H1 (cell line): Measurements from ENCODE around the gene GINS2. TPM values are rescaled to one million over a fixed set of nuclear protein-coding genes. Genes with fewer than 3 reads are reported as not detected.

Source experiments
- CTCF ChIA-PET: fragments of 300-600 bp; sonication (Branson Sonifier 250); formaldehyde crosslinking; loops from one replicate; lab custom pipeline; 2021; ENCODE audit not compliant: partially characterized antibody; lab: Charles Lee
- POLR2A ChIA-PET: fragments of 300-600 bp; sonication (Branson Sonifier 250); formaldehyde crosslinking; loops from one replicate; lab custom pipeline; 2021; ENCODE audit warnings: inconsistent platforms; ENCODE audit not compliant: partially characterized antibody; lab: Charles Lee
- DNase-seq, 2 experiments: peaks; one replicate each; pipeline versions ENCODE4 v3.0.0 to v3.0.0-alpha.2; 2010 to 2022; ENCODE audit warnings: low spot score in 2 of 2, low read depth in 1 of 2, mixed read lengths in 1 of 2
- FAIRE-seq: peaks from 2 replicates; lab custom pipeline; 2011; peaks lifted over from hg19 to GRCh38; lab: Jason Lieb, UNC
- H2AFZ ChIP-seq: 2 replicates; pipeline ENCODE4 v1.8.1; 2012; ENCODE audit warnings: low read length, inconsistent platforms
- H2AK5ac ChIP-seq: 2 replicates; pipeline ENCODE4 v1.6.1; 2013; ENCODE audit warnings: low read depth, low read length
- H2BK120ac ChIP-seq: replicated peaks from 2 replicates; pipeline ENCODE3; 2013; ENCODE audit warnings: low read depth, low read length, inconsistent platforms
- H2BK12ac ChIP-seq: 2 replicates; pipeline ENCODE4 v1.6.1; 2013; ENCODE audit warnings: low read depth, low read length
- H2BK15ac ChIP-seq: 2 replicates; pipeline ENCODE4 v1.6.1; 2013; ENCODE audit warnings: low read length
- H2BK20ac ChIP-seq: 2 replicates; pipeline ENCODE4 v1.6.1; 2013; ENCODE audit warnings: low read length
- H2BK5ac ChIP-seq: 2 replicates; pipeline ENCODE4 v1.6.1; 2013; ENCODE audit warnings: low read depth, low read length
- H3K14ac ChIP-seq: 2 replicates; pipeline ENCODE4 v1.6.1; 2013; ENCODE audit warnings: inconsistent platforms; ENCODE audit not compliant: insufficient read length
- H3K18ac ChIP-seq: 2 replicates; pipeline ENCODE4 v1.6.1; 2013; ENCODE audit warnings: low read length; ENCODE audit errors: extremely low read depth
- H3K23ac ChIP-seq: 2 replicates; pipeline ENCODE4 v1.6.1; 2013; ENCODE audit warnings: inconsistent platforms; ENCODE audit not compliant: insufficient read length
- H3K23me2 ChIP-seq: 2 replicates; pipeline ENCODE4 v1.6.1; 2013; ENCODE audit warnings: low read depth, low read length
- H3K27ac ChIP-seq: 2 replicates; pipeline ENCODE4 v1.6.1; 2011; ENCODE audit warnings: low read depth, low read length, inconsistent platforms
- H3K27me3 ChIP-seq, 4 experiments: replicated peaks in 1 of 4; 1 replicate in 1 of 4; 2 replicates in 3 of 4; pipeline versions ENCODE4 v1.6.1 to v1.8.1; 2011 to 2013; ENCODE audit warnings: low read length in 3 of 4, mild to moderate bottlenecking in 3 of 4, inconsistent platforms in 2 of 4, mixed read lengths in 2 of 4, moderate library complexity in 1 of 4; ENCODE audit not compliant: control insufficient read depth in 3 of 4, insufficient read depth in 3 of 4; ENCODE audit errors: extremely low read depth in 1 of 4
- H3K36me3 ChIP-seq, 4 experiments: 2 replicates each; pipeline versions ENCODE4 v1.6.1 to v1.8.1; 2011 to 2013; ENCODE audit warnings: mild to moderate bottlenecking in 4 of 4, low read length in 3 of 4, moderate library complexity in 2 of 4, control low read depth in 1 of 4, inconsistent platforms in 1 of 4; ENCODE audit not compliant: insufficient read depth in 4 of 4, control insufficient read depth in 2 of 4
- H3K4ac ChIP-seq: replicated peaks from 2 replicates; pipeline ENCODE3; 2013; ENCODE audit warnings: low read length, low read depth, mixed read lengths, inconsistent platforms; ENCODE audit not compliant: insufficient read length
- H3K4me1 ChIP-seq, 4 experiments: replicated peaks in 1 of 4; 1 replicate in 1 of 4; 2 replicates in 3 of 4; pipeline versions ENCODE4 v1.6.1 to v1.8.1; 2011 to 2013; ENCODE audit warnings: low read length in 3 of 4, inconsistent platforms in 2 of 4, mixed read lengths in 1 of 4; ENCODE audit not compliant: insufficient read depth in 4 of 4, control insufficient read depth in 3 of 4
- H3K4me2 ChIP-seq, 2 experiments: 2 replicates each; pipeline versions ENCODE4 v1.6.1 to v1.8.1; 2011 to 2013; ENCODE audit warnings: low read depth in 2 of 2, low read length in 2 of 2, control low read depth in 1 of 2, inconsistent platforms in 1 of 2, mild to moderate bottlenecking in 1 of 2; ENCODE audit not compliant: insufficient read depth in 1 of 2
- H3K4me3 ChIP-seq, 4 experiments: fragments of 200-600, 300-600 bp in 1 of 4; sonication (generic), shearing (Covaris generic), sonication (Bioruptor Twin) in 1 of 4; 2 replicates each; pipeline versions ENCODE4 v1.5.1 to v1.8.1; 2011 to 2016; ENCODE audit warnings: low read length in 4 of 4, low read depth in 3 of 4, control low read depth in 2 of 4, inconsistent platforms in 2 of 4, mild to moderate bottlenecking in 2 of 4, mixed read lengths in 1 of 4, moderate library complexity in 1 of 4; ENCODE audit not compliant: insufficient read depth in 2 of 4; ENCODE audit errors: extremely low read depth in 1 of 4
- H3K56ac ChIP-seq: replicated peaks from 2 replicates; pipeline ENCODE3; 2013; ENCODE audit warnings: low read depth, mild to moderate bottlenecking, mixed read lengths, low read length, inconsistent platforms; ENCODE audit not compliant: insufficient read length
- H3K79me1 ChIP-seq: 2 replicates; pipeline ENCODE4 v1.6.1; 2013; ENCODE audit warnings: low read depth, low read length, control low read depth
- H3K79me2 ChIP-seq, 2 experiments: 2 replicates each; pipeline versions ENCODE4 v1.6.1 to v1.8.1; 2012 to 2013; ENCODE audit warnings: low read length in 2 of 2, mild to moderate bottlenecking in 2 of 2, inconsistent platforms in 1 of 2; ENCODE audit not compliant: insufficient read depth in 2 of 2, control insufficient read depth in 1 of 2
- H3K9ac ChIP-seq, 4 experiments: replicated peaks in 1 of 4; 1 replicate in 1 of 4; 2 replicates in 3 of 4; pipeline versions ENCODE4 v1.6.1 to v1.8.1; 2011 to 2013; ENCODE audit warnings: low read depth in 3 of 4, low read length in 3 of 4, control low read depth in 2 of 4, mild to moderate bottlenecking in 2 of 4, moderate library complexity in 2 of 4, inconsistent platforms in 1 of 4; ENCODE audit errors: extremely low read depth in 1 of 4
- H3K9me3 ChIP-seq, 2 experiments: 2 replicates each; pipeline versions ENCODE4 v1.6.1 to v1.8.1; 2012 to 2013; ENCODE audit warnings: mild to moderate bottlenecking in 2 of 2, moderate library complexity in 2 of 2, control low read depth in 1 of 2, inconsistent platforms in 1 of 2, low read depth in 1 of 2, low read length in 1 of 2, mixed read lengths in 1 of 2; ENCODE audit not compliant: insufficient read depth in 2 of 2
- H4K20me1 ChIP-seq, 2 experiments: replicated peaks in 1 of 2; 2 replicates each; pipeline versions ENCODE3 to v1.8.1; 2011 to 2013; ENCODE audit warnings: inconsistent platforms in 2 of 2, low read length in 2 of 2, mild to moderate bottlenecking in 1 of 2; ENCODE audit not compliant: insufficient read depth in 2 of 2, control insufficient read depth in 1 of 2
- H4K5ac ChIP-seq: 2 replicates; pipeline ENCODE4 v1.6.1; 2013; ENCODE audit warnings: low read length, low read depth, mixed read lengths, inconsistent platforms; ENCODE audit not compliant: insufficient read length
- H4K8ac ChIP-seq: 2 replicates; pipeline ENCODE4 v1.8.0; 2013; ENCODE audit warnings: mild to moderate bottlenecking, moderate library complexity, low read length, inconsistent platforms; ENCODE audit not compliant: insufficient read depth; ENCODE audit errors: extremely low read depth
- H4K91ac ChIP-seq: replicated peaks from 2 replicates; pipeline ENCODE3; 2013; ENCODE audit warnings: low read length, mixed read lengths, inconsistent platforms; ENCODE audit not compliant: insufficient read length
- ASH2L ChIP-seq: fragments of 200-600, 300-600 bp; sonication (generic); IDR thresholded peaks from one replicate; pipeline ENCODE4 v1.7.1; 2017; ENCODE audit warnings: low read length
- EZH2 ChIP-seq: fragments of 200-600 bp; sonication (generic); IDR thresholded peaks from 2 replicates; pipeline ENCODE4 v1.7.1; 2012; ENCODE audit warnings: low read depth, mild to moderate bottlenecking, moderate library complexity, low read length, inconsistent platforms; ENCODE audit not compliant: severe bottlenecking
- KDM1A ChIP-seq: fragments of 200-600, 300-600 bp; sonication (generic); IDR thresholded peaks from 2 replicates; pipeline ENCODE4 v1.7.1; 2016; ENCODE audit warnings: mild to moderate bottlenecking, low read length, borderline replicate concordance
- POU5F1 ChIP-seq: IDR thresholded peaks from 2 replicates; pipeline ENCODE4 v1.6.1; 2011; ENCODE audit warnings: low read depth, mild to moderate bottlenecking, low read length, moderate library complexity
- RAD21 ChIP-seq, 2 experiments: IDR thresholded peaks in 1 of 2; conservative IDR thresholded peaks in 1 of 2; 2 replicates each; pipeline ENCODE4 v1.6.1; 2011; ENCODE audit warnings: low read depth in 2 of 2, low read length in 2 of 2, improper control_type of control experiment in 1 of 2, inconsistent platforms in 1 of 2, mild to moderate bottlenecking in 1 of 2, moderate library complexity in 1 of 2
- TAF7 ChIP-seq: optimal IDR thresholded peaks from 2 replicates; pipeline ENCODE3; 2011; ENCODE audit warnings: low read depth, mild to moderate bottlenecking, inconsistent platforms, low read length, moderate library complexity, borderline replicate concordance
- WGBS, 2 experiments: shearing (Covaris generic) in 1 of 2; methylation state at CpG; one replicate each; pipeline versions ENCODE4 v1.1.6 to v1.1.7; 2013 to 2015; ENCODE audit warnings: low lambda C conversion rate in 2 of 2, mixed read lengths in 2 of 2, inconsistent platforms in 1 of 2, low coverage in 1 of 2, missing lambda C conversion rate in 1 of 2; ENCODE audit not compliant: insufficient replicate concordance in 2 of 2, insufficient coverage in 1 of 2, insufficient read length in 1 of 2; ENCODE audit errors: extremely low coverage in 1 of 2, missing lambda C conversion rate in 1 of 2; 5-methylcytosine and 5-hydroxymethylcytosine counted together
- polyA plus RNA-seq, 7 experiments: library from polyadenylated mRNA; depleted of rRNA in 3 of 7; stranded (reverse) in 5 of 7; unstranded in 2 of 7; fragments of >200 nt in 5 of 7; fragments of 200-250 nt in 2 of 7; gene quantifications; 1 replicate in 5 of 7; 2 replicates in 1 of 7; 4 replicates in 1 of 7; pipeline versions ENCODE4 v1.2.1 to v1.2.3, GENCODE V29; 2011 to 2013; ENCODE audit warnings: missing spikeins in 2 of 7, mixed read lengths in 2 of 7
- total RNA-seq: library from RNA; stranded (reverse); fragmentation: NEBNext Ultra II Directional; extraction: Animal tissue kit (Norgen Biotek cat#: 25700); gene quantifications from 2 replicates; pipeline ENCODE4 v1.2.1, GENCODE V29; 2021
- TF ChIP-seq, protein P1 (sequence below), 3 experiments: IDR thresholded peaks; 1 replicate in 2 of 3; 2 replicates in 1 of 3; pipeline versions ENCODE4 v1.5.1 to v1.6.1; 2011; ENCODE audit warnings: low read length in 3 of 3, mild to moderate bottlenecking in 3 of 3, inconsistent platforms in 2 of 3, low read depth in 1 of 3, moderate library complexity in 1 of 3; ENCODE audit not compliant: insufficient read depth in 1 of 3; ENCODE audit errors: control extremely low read depth in 1 of 3
- TF ChIP-seq, protein P2 (sequence below): IDR thresholded peaks from 2 replicates; pipeline ENCODE4 v1.6.1; 2012; ENCODE audit warnings: inconsistent platforms

GINS2 gene
- total and polyA plus RNA-seq, 2 of the 8 experiments (the other 6 are each of a cell fraction or from before 2014, with no cell fraction given) = 29.4 to 59.1 TPM

DNA sequence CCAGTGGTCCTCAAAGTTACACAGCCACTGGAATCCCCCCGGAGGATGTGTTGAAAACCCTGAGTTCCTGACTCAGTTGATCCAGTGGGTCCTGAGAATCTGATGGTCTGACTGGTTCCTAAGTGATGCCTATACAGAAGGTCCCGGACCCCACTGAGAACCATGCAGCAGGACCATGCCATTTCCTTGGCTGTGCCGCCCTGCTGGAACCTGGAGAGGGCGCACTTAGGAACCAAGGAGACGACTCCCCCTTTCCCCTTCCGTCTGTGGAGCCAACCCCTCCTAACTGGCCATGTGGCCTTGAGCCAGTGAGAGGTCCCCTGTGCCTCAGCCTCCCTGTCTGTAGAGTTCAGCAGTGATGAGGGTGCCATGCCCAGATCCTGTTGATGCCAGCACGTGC lies 40.1 kb upstream of the GINS2 start:
- Histone ChIP-seq H3K79me1 (no peaks in the 10 kb centered on the region), H4K91ac (peak overlapping the region; percentile 78), H3K23me2 (peaks cover 3% of the 10 kb centered on the region; the same call in 1 of the 2 replicates), H3K4me1 (peaks cover 0 to 5% (median 4%) of the 10 kb centered on the region in 4 experiments; a peak in 3 of 7 replicates), H3K23ac (no peak overlapping the region), H3K56ac (no peak overlapping the region), H3K4me2 (no peak overlapping the region), H2BK20ac (no peak overlapping the region; the same call in 1 of the 2 replicates), H2AFZ (no peak overlapping the region), H4K8ac (no peak overlapping the region), H3K9me3 (no peaks in the 10 kb centered on the region), H2BK12ac (peak overlapping the region; percentile 33; the same call in 1 of the 2 replicates), H3K9ac (no peak overlapping the region), H2AK5ac (peak overlapping the region; percentile 57; the same call in 1 of the 2 replicates), H2BK15ac (0 out of 2 replicates have a peak overlapping the region, but pooled peaks have one; percentile 1), H3K79me2 (no peaks in the 10 kb centered on the region), H3K27me3 (no peaks in the 10 kb centered on the region; a peak in 1 of 7 replicates), H3K4me3 (no peak overlapping the region), H4K5ac (no peak overlapping the region), H2BK120ac (peak overlapping the region; percentile 16), H3K4ac (peak overlapping the region; percentile 73), H2BK5ac (no peak overlapping the region), H3K18ac (no peak overlapping the region), H4K20me1 (peaks cover 2 to 10% of the 10 kb centered on the region in 2 experiments), H3K27ac (no peak overlapping the region), H3K36me3 (no peaks in the 10 kb centered on the region), H3K14ac (no peak overlapping the region)
- 68% methylated on average over 7 of the region's 7 CpGs; no CpG with 5 or more reads in 1 of the 2 experiments for WGBS, 2 experiments
- TF ChIP-seq KDM1A = no peak
- no peak for TF ChIP-seq POU5F1
- TF ChIP-seq RAD21 (IDR thresholded peaks at IDR 0.05 in 1 of 2, conservative IDR thresholded peaks at IDR 0.05 in 1 of 2; ENCODE audit: low read depth in 2 of 2, low read length in 2 of 2) = peak; percentile 32 to 62
- TF ChIP-seq, protein P1, sequence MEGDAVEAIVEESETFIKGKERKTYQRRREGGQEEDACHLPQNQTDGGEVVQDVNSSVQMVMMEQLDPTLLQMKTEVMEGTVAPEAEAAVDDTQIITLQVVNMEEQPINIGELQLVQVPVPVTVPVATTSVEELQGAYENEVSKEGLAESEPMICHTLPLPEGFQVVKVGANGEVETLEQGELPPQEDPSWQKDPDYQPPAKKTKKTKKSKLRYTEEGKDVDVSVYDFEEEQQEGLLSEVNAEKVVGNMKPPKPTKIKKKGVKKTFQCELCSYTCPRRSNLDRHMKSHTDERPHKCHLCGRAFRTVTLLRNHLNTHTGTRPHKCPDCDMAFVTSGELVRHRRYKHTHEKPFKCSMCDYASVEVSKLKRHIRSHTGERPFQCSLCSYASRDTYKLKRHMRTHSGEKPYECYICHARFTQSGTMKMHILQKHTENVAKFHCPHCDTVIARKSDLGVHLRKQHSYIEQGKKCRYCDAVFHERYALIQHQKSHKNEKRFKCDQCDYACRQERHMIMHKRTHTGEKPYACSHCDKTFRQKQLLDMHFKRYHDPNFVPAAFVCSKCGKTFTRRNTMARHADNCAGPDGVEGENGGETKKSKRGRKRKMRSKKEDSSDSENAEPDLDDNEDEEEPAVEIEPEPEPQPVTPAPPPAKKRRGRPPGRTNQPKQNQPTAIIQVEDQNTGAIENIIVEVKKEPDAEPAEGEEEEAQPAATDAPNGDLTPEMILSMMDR (IDR thresholded peaks at IDR 0.05; ENCODE audit: control extremely low read depth in 1 of 3, insufficient read depth in 1 of 3, low read depth in 1 of 3, low read length in 3 of 3) = peak; percentile 62 to 91 (median 89)
- TF ChIP-seq ASH2L = no peak
- no peak for TF ChIP-seq TAF7
- TF ChIP-seq, protein P2, sequence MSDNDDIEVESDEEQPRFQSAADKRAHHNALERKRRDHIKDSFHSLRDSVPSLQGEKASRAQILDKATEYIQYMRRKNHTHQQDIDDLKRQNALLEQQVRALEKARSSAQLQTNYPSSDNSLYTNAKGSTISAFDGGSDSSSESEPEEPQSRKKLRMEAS = peak; percentile 71
- TF ChIP-seq EZH2 = no peak
- ChIA-PET POLR2A (interaction anchor here (1.4 to 1.8 kb wide), 2 partner anchors 13 to 14 kb away, joined by 3 to 8 read pairs; no protein-coding TSS in a partner anchor), CTCF (interaction anchor here (0.6 to 2.6 kb wide), 12 partner anchors 9 to 53 kb away, joined by 3 to 18 read pairs (median 5); no protein-coding TSS in a partner anchor)
- no peak for FAIRE-seq
- DNase-seq = peak in 1 of 2 experiments; percentile 79
